Astrocyte (in vitro differentiated cells and primary cell): ENCODE measurements around the gene KIF25. TPM values are rescaled to one million over a fixed set of nuclear protein-coding genes. Genes with fewer than 3 reads are reported as not detected.
"Not testable (repeated sequence)": the region's sequence is repeated elsewhere in the genome, so short reads cannot be mapped to it uniquely, and the experiment has no call there.

Experiments
- DNase-seq: peaks from one replicate; pipeline ENCODE4 v3.0.0-alpha.2; 2010; ENCODE audit warnings: low read depth
- FAIRE-seq: peaks from 2 replicates; lab custom pipeline; 2011; peaks lifted over from hg19 to GRCh38; lab: Jason Lieb, UNC
- H2AFZ ChIP-seq: 2 replicates; pipeline ENCODE4 v1.6.0; 2012; ENCODE audit warnings: low read depth, low read length, inconsistent platforms
- H3K27ac ChIP-seq: 2 replicates; pipeline ENCODE4 v1.5.1; 2011; ENCODE audit warnings: low read depth, low read length, inconsistent platforms
- H3K27me3 ChIP-seq: 2 replicates; pipeline ENCODE4 v1.6.0; 2011; ENCODE audit warnings: low read length, inconsistent platforms; ENCODE audit not compliant: insufficient read depth
- H3K36me3 ChIP-seq: 2 replicates; pipeline ENCODE4 v1.5.1; 2011; ENCODE audit warnings: low read length, inconsistent platforms; ENCODE audit not compliant: insufficient read depth
- H3K4me1 ChIP-seq: 2 replicates; pipeline ENCODE4 v1.5.1; 2011; ENCODE audit warnings: low read length, inconsistent platforms; ENCODE audit not compliant: insufficient read depth
- H3K4me2 ChIP-seq: 2 replicates; pipeline ENCODE4 v1.6.0; 2012; ENCODE audit warnings: low read length, inconsistent platforms
- H3K4me3 ChIP-seq: 2 replicates; pipeline ENCODE4 v1.5.1; 2011; ENCODE audit warnings: low read depth, mild to moderate bottlenecking, low read length, inconsistent platforms; ENCODE audit not compliant: insufficient read depth
- H3K79me2 ChIP-seq: 2 replicates; pipeline ENCODE4 v1.6.0; 2012; ENCODE audit warnings: mild to moderate bottlenecking, low read length, inconsistent platforms; ENCODE audit not compliant: insufficient read depth
- H3K9ac ChIP-seq: 2 replicates; pipeline ENCODE4 v1.6.0; 2012; ENCODE audit warnings: mild to moderate bottlenecking, low read length, inconsistent platforms
- H3K9me3 ChIP-seq: 2 replicates; pipeline ENCODE4 v1.5.1; 2012; ENCODE audit warnings: low read depth, mild to moderate bottlenecking, low read length, inconsistent platforms; ENCODE audit not compliant: insufficient read depth
- H4K20me1 ChIP-seq: 2 replicates; pipeline ENCODE4 v1.6.0; 2012; ENCODE audit warnings: low read length, inconsistent platforms; ENCODE audit not compliant: insufficient read depth
- H3K27ac Mint-ChIP-seq: one replicate; pipeline ENCODE4 v1.8.0; 2021; ENCODE audit warnings: mild to moderate bottlenecking, mixed read lengths; ENCODE audit not compliant: unreplicated experiment
- H3K27me3 Mint-ChIP-seq: one replicate; pipeline ENCODE4 v1.8.0; 2021; ENCODE audit warnings: low read depth, mixed read lengths; ENCODE audit not compliant: unreplicated experiment
- H3K36me3 Mint-ChIP-seq: one replicate; pipeline ENCODE4 v1.8.0; 2021; ENCODE audit warnings: low read depth, mixed read lengths; ENCODE audit not compliant: unreplicated experiment
- H3K4me1 Mint-ChIP-seq: one replicate; pipeline ENCODE4 v1.8.0; 2021; ENCODE audit warnings: low read depth, mixed read lengths; ENCODE audit not compliant: unreplicated experiment
- H3K4me3 Mint-ChIP-seq: one replicate; pipeline ENCODE4 v1.8.0; 2021; ENCODE audit warnings: mild to moderate bottlenecking, moderate library complexity, mixed read lengths; ENCODE audit not compliant: unreplicated experiment
- H3K9me3 Mint-ChIP-seq: one replicate; pipeline ENCODE4 v1.8.0; 2021; ENCODE audit warnings: mild to moderate bottlenecking, mixed read lengths; ENCODE audit not compliant: unreplicated experiment
- EZH2 ChIP-seq: IDR thresholded peaks from 2 replicates; pipeline ENCODE4 v1.6.1; 2012; ENCODE audit warnings: mild to moderate bottlenecking, low read length, inconsistent platforms; ENCODE audit not compliant: insufficient read depth
- total RNA-seq: library from RNA; stranded (reverse); gene quantifications from 2 replicates; pipeline ENCODE4 v1.2.1, GENCODE V29; 2021
- TF ChIP-seq, protein P1 (sequence below): IDR thresholded peaks from 2 replicates; pipeline ENCODE4 v1.5.1; 2011; ENCODE audit warnings: low read depth, mild to moderate bottlenecking, inconsistent platforms, low read length, moderate library complexity; ENCODE audit not compliant: insufficient read depth

The KIF25 gene
- total RNA-seq, 1 donor from 2014 or later = not detected

DNA sequence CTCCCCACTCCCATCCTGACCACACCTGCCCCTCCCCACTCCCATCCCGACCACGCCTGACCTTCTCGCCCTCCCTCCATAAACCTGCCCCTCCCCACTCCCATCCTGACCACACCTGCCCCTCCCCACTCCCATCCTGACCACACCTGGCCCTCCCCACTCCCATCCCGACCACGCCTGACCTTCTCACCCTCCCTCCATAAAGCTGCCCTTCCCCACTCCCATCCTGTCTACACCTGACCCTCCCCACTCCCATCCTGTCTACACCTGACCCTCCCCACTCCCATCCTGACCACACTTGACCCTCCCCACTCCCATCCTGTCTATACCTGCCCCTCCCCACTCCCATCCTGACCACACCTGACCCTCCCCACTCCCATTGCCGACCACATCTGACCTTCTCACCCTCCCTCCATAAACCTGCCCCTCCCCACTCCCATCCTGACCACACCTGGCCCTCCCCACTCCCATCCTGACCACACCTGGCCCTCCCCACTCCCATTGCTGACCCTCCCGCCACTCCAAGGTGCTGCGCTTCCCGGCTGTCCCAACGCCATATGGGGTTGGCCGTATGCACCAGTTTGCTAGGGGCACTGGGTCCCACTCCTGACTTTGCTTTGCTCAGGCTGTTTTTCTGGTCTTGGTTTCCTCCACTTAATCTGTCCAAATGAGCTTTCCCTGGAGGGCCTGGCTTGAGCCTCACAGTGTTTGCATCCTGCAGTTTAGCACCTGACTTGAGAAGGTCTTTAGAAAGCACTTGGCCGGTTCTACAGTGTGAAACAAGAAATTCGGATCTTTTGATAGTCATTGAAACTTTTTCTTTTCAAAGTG is 2.9 kb downstream of the KIF25 start:
- Mint-ChIP-seq H3K4me1 (peaks cover 4% of the 10 kb centered on the region), H3K9me3 (no peaks in the 10 kb centered on the region), H3K27me3 (peaks cover 14% of the 10 kb centered on the region), H3K4me3 (no peak overlapping the region), H3K27ac (no peak overlapping the region), H3K36me3 (no peaks in the 10 kb centered on the region)
- TF ChIP-seq EZH2 = no peak
- FAIRE-seq (no peak), DNase-seq (no peak)
- Histone ChIP-seq H3K4me2 (no peak overlapping the region), H3K36me3 (no peaks in the 10 kb centered on the region), H3K9me3 (no peaks in the 10 kb centered on the region), H3K9ac (no peak overlapping the region), H4K20me1 (no peaks in the 10 kb centered on the region), H2AFZ (no peak overlapping the region), H3K79me2 (no peaks in the 10 kb centered on the region), H3K27me3 (peaks cover 17% of the 10 kb centered on the region), H3K4me1 (peaks cover 4% of the 10 kb centered on the region), H3K4me3 (no peak overlapping the region), H3K27ac (no peak overlapping the region)

DNA sequence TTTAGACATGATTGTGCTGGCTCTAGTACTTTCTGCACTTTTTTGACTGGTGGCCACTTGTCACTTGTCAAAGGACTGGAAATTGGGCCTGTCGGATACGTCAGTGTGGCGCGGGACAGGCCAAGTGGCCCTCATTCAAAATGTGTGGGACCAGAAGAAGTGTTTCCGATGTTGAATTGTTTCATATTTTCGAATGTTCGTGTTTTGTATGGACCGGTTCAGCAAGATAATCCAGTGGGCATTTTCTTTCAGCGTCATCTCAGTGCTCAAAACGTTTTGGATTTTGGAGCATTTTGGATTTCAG is 3.5 kb downstream of the KIF25 start:
- FAIRE-seq (no peak), DNase-seq (no peak)
- Histone ChIP-seq H3K79me2 (no peaks in the 10 kb centered on the region), H3K27ac (no peak overlapping the region), H3K9ac (no peak overlapping the region), H3K27me3 (peaks cover 17% of the 10 kb centered on the region), H2AFZ (no peak overlapping the region), H3K9me3 (no peaks in the 10 kb centered on the region), H3K4me1 (peaks cover 4% of the 10 kb centered on the region), H3K36me3 (no peaks in the 10 kb centered on the region), H3K4me2 (no peak overlapping the region), H3K4me3 (no peak overlapping the region), H4K20me1 (no peaks in the 10 kb centered on the region)
- Mint-ChIP-seq H3K27me3 (peaks cover 12% of the 10 kb centered on the region), H3K9me3 (no peaks in the 10 kb centered on the region), H3K27ac (no peak overlapping the region), H3K36me3 (no peaks in the 10 kb centered on the region), H3K4me3 (no peak overlapping the region), H3K4me1 (peaks cover 4% of the 10 kb centered on the region)
- TF ChIP-seq, protein P1, sequence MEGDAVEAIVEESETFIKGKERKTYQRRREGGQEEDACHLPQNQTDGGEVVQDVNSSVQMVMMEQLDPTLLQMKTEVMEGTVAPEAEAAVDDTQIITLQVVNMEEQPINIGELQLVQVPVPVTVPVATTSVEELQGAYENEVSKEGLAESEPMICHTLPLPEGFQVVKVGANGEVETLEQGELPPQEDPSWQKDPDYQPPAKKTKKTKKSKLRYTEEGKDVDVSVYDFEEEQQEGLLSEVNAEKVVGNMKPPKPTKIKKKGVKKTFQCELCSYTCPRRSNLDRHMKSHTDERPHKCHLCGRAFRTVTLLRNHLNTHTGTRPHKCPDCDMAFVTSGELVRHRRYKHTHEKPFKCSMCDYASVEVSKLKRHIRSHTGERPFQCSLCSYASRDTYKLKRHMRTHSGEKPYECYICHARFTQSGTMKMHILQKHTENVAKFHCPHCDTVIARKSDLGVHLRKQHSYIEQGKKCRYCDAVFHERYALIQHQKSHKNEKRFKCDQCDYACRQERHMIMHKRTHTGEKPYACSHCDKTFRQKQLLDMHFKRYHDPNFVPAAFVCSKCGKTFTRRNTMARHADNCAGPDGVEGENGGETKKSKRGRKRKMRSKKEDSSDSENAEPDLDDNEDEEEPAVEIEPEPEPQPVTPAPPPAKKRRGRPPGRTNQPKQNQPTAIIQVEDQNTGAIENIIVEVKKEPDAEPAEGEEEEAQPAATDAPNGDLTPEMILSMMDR = no peak
- TF ChIP-seq EZH2 = no peak

DNA sequence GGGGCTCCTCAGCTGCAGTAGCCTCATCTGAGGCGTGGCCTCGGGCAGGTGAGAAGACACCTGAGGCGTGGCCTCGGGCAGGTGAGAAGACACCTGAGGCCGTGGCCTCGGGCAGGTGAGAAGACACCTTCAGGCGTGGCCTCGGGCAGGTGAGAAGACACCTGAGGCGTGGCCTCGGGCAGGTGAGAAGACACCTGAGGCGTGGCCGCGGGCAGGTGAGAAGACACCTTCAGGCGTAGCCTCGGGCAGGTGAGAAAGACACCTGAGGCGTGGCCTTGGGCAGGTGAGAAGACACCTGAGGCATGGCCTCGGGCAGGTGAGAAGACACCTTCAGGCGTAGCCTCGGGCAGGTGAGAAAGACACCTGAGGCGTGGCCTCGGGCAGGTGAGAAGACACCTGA is 4.0 kb downstream of the KIF25 start:
- not testable (repeated sequence) for H3K4me2 ChIP-seq, DNase-seq, H3K27ac Mint-ChIP-seq, H3K36me3 Mint-ChIP-seq, H3K9ac ChIP-seq, H3K36me3 ChIP-seq, H3K79me2 ChIP-seq, H3K4me3 Mint-ChIP-seq, H4K20me1 ChIP-seq, H3K27ac ChIP-seq, H3K4me1 Mint-ChIP-seq, H2AFZ ChIP-seq, FAIRE-seq, H3K4me3 ChIP-seq, H3K9me3 Mint-ChIP-seq, H3K9me3 ChIP-seq, H3K4me1 ChIP-seq
- peaks cover 17% of the 10 kb centered on the region for H3K27me3 ChIP-seq
- H3K27me3 Mint-ChIP-seq = peaks cover 12% of the 10 kb centered on the region
